NCI-H748 treated with DMSO at 0.1 percent for 48 hours (cell line): ENCODE data around the gene CEMIP.

Experiments used
- DNase-seq: peaks from one replicate; lab custom pipeline; 2025; lab: John Stamatoyannopoulos, UW

The CEMIP gene

GRCh38 chr15:80852676-80853075 is 73.5 kb downstream of the CEMIP start:
- DNase-seq: no peak

DNA sequence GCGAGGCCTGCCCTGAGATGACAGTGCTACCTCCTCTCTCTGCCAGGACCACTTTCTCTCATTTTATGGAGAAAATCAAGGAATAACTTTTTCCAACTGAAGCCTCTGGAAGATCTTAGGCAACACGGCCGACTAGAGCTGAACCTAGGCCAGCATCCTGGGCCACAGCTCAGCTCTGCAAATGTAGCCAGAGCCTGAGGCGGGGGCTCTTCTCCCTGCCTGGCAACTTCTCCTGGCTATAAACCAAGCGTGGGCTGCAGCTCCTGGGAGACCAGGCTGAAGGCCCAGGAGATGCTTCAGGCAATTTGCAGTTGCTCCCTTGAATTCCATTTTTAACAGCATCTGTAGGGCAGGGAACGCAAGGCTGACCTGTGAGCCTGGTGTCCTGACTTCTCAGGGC is 74.9 kb downstream of the CEMIP start:
- no peak for DNase-seq

- no peak for DNase-seq
These were observed 76.0 kb downstream of the CEMIP start for GRCh38 chr15:80855206-80855605.

- no peak for DNase-seq
These were observed 77.2 kb downstream of the CEMIP start for GRCh38 chr15:80856400-80856799.

DNA sequence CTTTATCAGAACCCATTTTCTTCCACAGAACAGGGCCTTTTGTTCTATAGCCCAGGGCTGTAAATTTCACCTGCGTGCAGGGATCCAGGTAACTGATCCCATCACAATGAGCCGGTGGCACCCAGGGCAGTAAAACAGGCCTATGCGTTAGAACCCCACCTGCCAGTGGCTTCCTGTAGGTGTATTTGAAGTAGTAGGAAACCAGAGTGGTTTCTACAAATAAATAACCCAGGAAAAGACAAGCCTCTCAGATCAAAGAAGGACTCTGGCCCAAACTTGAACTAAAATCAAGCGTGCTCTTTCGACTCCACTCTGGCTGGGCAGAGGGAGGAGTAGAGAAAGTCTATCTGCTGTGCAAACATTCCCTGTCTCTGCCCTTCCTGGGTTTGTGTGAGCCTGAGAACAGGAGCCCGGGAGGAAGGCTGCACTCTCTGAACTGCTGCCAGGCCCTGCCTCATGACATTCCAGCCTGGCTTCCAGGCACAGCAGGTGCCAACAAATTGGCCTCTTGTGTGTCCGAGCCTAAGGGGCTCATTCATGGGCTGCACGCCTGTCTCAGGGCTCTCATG is 77.7 kb downstream of the CEMIP start:
- DNase-seq: no peak

- DNase-seq: no peak
These were observed 82.6 kb downstream of the CEMIP start for GRCh38 chr15:80861731-80862170.

- no peak for DNase-seq
These were observed 85.5 kb downstream of the CEMIP start for GRCh38 chr15:80864666-80865065.

- no peak for DNase-seq
These were observed 87.8 kb downstream of the CEMIP start for GRCh38 chr15:80866936-80867335.

DNA sequence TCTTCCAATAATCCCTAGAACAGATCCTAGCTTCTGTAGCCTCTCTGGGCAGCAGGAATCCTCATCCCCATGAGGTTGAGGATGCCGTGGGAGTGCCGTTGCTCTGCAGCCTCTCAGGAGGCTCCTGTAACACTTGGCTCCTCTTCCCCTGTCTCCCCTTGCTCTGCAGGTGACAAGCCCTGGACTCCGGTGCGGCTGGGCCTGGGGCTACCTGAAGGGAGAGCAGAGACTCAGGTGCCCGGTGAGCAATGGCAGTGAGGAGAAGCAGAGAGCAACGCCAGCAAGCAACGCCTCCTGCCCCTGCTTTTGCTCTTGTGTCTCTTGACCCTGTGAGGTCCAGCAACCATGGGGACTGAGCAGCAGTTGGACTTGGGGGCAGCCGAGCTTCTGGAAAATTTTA is 91.2 kb downstream of the CEMIP start:
- DNase-seq: no peak

DNA sequence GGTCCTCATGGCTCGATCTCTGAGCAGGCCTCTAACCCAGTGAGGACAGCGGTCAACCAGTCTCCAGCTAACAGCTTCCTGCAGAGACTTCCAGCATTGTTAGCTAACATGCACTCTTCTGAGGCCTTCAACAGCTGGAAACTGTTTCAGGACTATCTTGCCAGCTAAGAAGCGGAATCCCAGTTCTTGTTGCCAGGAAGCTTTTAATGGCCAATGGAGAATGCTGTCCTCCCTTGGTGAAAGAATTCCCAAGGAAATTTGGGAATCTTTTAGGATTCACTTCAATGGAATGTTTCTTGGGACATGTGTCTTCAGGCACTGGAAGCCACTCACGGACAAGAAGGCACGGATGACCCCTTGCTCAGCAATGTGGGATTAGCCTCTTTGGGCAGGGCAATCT is 91.7 kb downstream of the CEMIP start:
- DNase-seq: no peak

- DNase-seq: no peak
These were observed 92.7 kb downstream of the CEMIP start for GRCh38 chr15:80871858-80872257.

GRCh38 chr15:80873366-80873952 is 94.3 kb downstream of the CEMIP start:
- no peak for DNase-seq

GRCh38 chr15:80875568-80876347 is 96.6 kb downstream of the CEMIP start:
- DNase-seq: no peak

- DNase-seq: no peak
These were observed 97.1 kb downstream of the CEMIP start for GRCh38 chr15:80876348-80876674.

GRCh38 chr15:80878242-80878866 is 99.2 kb downstream of the CEMIP start:
- no peak for DNase-seq

DNA sequence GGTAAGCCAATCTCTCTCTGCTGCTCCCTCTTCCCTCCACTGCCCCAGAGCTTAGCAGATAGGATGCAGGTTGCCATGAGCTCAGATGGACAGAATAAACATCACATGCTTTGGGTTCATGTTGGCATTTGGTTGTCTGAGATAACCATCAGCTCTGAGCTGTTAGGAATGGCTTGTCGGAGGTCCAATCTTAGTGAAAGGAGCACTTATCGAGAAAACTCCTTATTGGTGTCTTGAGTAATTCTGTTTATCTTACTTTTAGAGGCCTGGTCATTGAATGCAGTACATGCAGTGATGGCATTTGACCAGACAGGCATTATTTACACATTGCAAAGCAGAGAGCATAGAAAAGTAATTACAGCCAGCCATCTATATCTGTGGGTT is 99.7 kb downstream of the CEMIP start:
- no peak for DNase-seq

DNA sequence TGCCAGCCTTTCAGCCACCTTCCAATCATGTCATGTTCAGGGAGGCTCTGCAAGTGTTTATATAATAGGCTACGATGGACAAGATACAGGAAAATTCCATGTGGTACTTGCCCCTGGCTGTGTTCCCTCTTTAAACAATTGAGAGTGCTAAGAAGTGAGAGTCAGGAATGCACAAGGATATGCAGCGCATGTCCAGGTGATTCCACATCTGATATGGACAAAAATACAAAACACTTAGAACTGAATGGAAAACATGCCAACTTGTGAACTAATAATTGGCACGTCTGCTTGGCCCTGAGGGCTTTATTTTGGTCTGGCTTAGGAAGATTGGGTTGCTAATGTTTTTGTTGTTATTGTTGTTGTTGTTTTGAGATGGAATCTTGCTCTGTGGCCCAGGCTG is 100.9 kb downstream of the CEMIP start:
- no peak for DNase-seq

DNA sequence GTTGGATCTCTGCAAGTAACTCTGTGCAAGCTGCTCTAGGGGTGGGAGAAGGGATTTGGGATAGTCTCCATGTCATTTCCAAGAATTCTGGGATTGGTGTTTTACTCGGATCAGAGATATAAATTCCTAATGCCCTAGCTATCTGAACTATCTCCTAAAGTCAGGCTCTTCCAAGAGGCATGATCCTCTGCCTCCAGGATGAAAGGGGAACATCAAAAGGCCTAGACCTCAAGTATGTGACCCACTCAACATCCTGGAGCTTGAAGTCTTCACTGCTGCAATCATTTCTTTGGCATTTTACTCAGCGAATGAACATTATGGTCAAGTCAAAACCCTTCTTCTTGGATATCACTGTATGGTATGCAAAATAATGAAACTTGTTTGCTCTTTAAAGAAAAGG is 104.5 kb downstream of the CEMIP start:
- no peak for DNase-seq

GRCh38 chr15:80885016-80885579 is 105.9 kb downstream of the CEMIP start:
- no peak for DNase-seq

DNA sequence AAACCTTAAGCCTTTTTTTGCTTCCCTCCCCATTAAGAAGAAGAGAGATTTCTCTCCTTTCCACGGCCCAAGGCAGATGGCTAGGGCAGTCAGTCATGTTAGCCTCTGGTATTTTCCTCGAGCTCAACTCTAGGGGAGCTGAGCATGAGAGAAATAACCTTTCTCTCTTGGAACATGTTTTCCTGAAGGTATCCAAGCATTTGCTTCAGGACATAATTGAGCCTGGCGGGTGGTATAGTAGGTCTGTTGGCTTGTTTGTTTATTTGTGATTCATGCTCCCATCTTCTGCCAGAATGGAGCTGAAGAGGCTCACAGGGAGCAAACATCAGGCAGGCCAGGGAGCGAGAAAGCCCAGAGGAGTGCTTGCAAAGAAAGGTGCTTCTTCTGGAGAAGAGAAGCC is 108.0 kb downstream of the CEMIP start:
- DNase-seq: no peak

DNA sequence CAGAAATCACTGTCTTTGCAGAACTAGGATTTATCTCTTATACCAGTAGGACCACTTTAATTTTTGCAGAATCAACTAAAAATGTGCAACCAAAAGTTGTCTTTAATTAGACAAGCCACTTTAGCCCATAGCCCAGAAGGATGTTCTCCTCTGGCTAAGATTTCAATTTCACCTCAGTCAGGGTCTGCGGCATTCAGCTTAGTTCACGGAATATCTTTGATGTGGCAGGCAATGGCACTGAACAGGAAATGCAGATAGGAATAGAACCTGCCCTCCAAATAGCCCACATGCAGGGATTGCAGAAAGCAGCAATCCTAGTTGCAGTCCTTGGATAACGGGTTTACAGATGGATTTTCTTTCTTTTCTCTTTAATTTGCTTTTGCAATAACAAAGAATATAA is 109.7 kb downstream of the CEMIP start:
- DNase-seq: no peak

- DNase-seq: no peak
These were observed 111.3 kb downstream of the CEMIP start for GRCh38 chr15:80890341-80891005.
